Upper lobe of left lung (tissue), 6 donors: ENCODE data around the gene COX19. TPM values are rescaled to one million over a fixed set of nuclear protein-coding genes. Genes with fewer than 3 reads are reported as not detected.
A peak's percentile ranks its signal among the peaks of the same experiment; 100 is the strongest.

Experiments used
- ATAC-seq, 2 donors: fragments of 200-7000 bp; cut with Tn5 transposase; one replicate each; pipeline ENCODE4 v1.9.1; 2022; ENCODE audit warnings: mild to moderate bottlenecking in 2 of 2, moderate library complexity in 2 of 2; ENCODE audit not compliant: low FRiP score in 2 of 2
- DNase-seq, 2 donors: peaks; one replicate each; pipeline ENCODE4 v3.0.0-alpha.2; 2019 to 2020
- H3K27ac ChIP-seq, 4 donors: fragments of 200-600 bp; sonication (generic); one replicate each; pipeline ENCODE4 v1.5.1; 2016 to 2019
- H3K27me3 ChIP-seq, 4 donors: fragments of 200-600 bp; sonication (generic); one replicate each; pipeline ENCODE4 v1.5.1; 2017 to 2019
- H3K36me3 ChIP-seq, 4 donors: fragments of 200-600 bp; sonication (generic); one replicate each; pipeline ENCODE4 v1.5.1; 2016 to 2019
- H3K4me1 ChIP-seq, 4 donors: fragments of 200-600 bp; sonication (generic); one replicate each; pipeline ENCODE4 v1.5.1; 2018 to 2019
- H3K4me3 ChIP-seq, 4 donors: fragments of 200-600 bp; sonication (generic); one replicate each; pipeline ENCODE4 v1.5.1; 2017 to 2019; ENCODE audit warnings: mild to moderate bottlenecking in 2 of 4, moderate library complexity in 1 of 4
- H3K9me3 ChIP-seq, 4 donors: fragments of 200-600 bp; sonication (generic); one replicate each; pipeline ENCODE4 v1.5.1; 2018 to 2019
- CTCF ChIP-seq, 6 experiments: fragments of 450-650 bp in 4 of 6; fragments of 200-600 bp in 2 of 6; sonication (generic) in 2 of 6; IDR thresholded peaks; one replicate each; pipeline ENCODE4 v1.5.1; 2016 to 2019; ENCODE audit warnings: antibody characterized with exemption in 6 of 6
- EP300 ChIP-seq, 4 donors: sonication (generic); formaldehyde crosslinking; IDR thresholded peaks; one replicate each; pipeline ENCODE4 v1.5.1; 2017; ENCODE audit warnings: antibody characterized with exemption in 4 of 4, control low read depth in 2 of 4
- POLR2A ChIP-seq, 4 donors: fragments of 450-650 bp; IDR thresholded peaks; one replicate each; pipeline ENCODE4 v1.5.1; 2016 to 2017; ENCODE audit warnings: antibody characterized with exemption in 4 of 4, mild to moderate bottlenecking in 2 of 4
- POLR2AphosphoS5 ChIP-seq, 2 donors: sonication (generic); formaldehyde crosslinking; IDR thresholded peaks; one replicate each; pipeline ENCODE4 v1.5.1; 2017; ENCODE audit warnings: antibody characterized with exemption in 2 of 2
- WGBS, 2 donors: methylation state at CpG; one replicate each; pipeline ENCODE4 v1.1.5; 2017 to 2018; 5-methylcytosine and 5-hydroxymethylcytosine counted together
- total RNA-seq, 6 donors: library from RNA; depleted of rRNA in 4 of 6; stranded (reverse); fragments of >200 nt in 4 of 6; gene quantifications; one replicate each; pipeline versions ENCODE4 v1.1.0 to v1.2.1, GENCODE V29; 2016 to 2021
- donor health status: DM: no; HTN: no; CAD: no; lungs with moderate emphysema.
- donor health status: DM: no; HTN: yes; CAD: no; lungs with severe emphysema.

Gene COX19
- total RNA-seq, 6 donors from 2014 or later = 9.1 to 25.1 (median 11.5) TPM

GRCh38 chr7:999941-1000935 lies 24.9 kb upstream of the COX19 start:
- no peaks in the 10 kb centered on the region for H3K9me3 ChIP-seq
- H3K4me1 ChIP-seq = no peaks in the 10 kb centered on the region
- ATAC-seq (peak in 1 of 2 donors; percentile 9), DNase-seq (peak in 1 of 2 donors; percentile 61)
- TF ChIP-seq EP300 (IDR thresholded peaks at IDR 0.05) (no peak), POLR2AphosphoS5 (IDR thresholded peaks at IDR 0.05) (no peak), POLR2A (IDR thresholded peaks at IDR 0.05) (no peak), CTCF (IDR thresholded peaks at IDR 0.05) (no peak)
- H3K27me3 ChIP-seq = no peaks in the 10 kb centered on the region
- 88 to 90% methylated on average over 24 to 47 of the region's 52 CpGs for WGBS, 2 donors
- peaks cover 0 to 34% (median 20%) of the 10 kb centered on the region in 4 donors for H3K36me3 ChIP-seq
- H3K27ac ChIP-seq = no peak overlapping the region
- H3K4me3 ChIP-seq = no peak overlapping the region

GRCh38 chr7:999149-999879 lies 24.0 kb upstream of the COX19 start:
- no peak overlapping the region for H3K27ac ChIP-seq
- H3K4me1 ChIP-seq = no peaks in the 10 kb centered on the region
- DNase-seq = peak in 1 of 2 donors; percentile 78
- no peaks in the 10 kb centered on the region for H3K27me3 ChIP-seq
- H3K9me3 ChIP-seq = no peaks in the 10 kb centered on the region
- ATAC-seq = no peak
- WGBS, 2 donors = 89% methylated on average over 21 to 26 of the region's 28 CpGs
- H3K36me3 ChIP-seq = peaks cover 0 to 38% (median 20%) of the 10 kb centered on the region in 4 donors
- H3K4me3 ChIP-seq = no peak overlapping the region
- TF ChIP-seq POLR2AphosphoS5 (IDR thresholded peaks at IDR 0.05) (no peak), EP300 (IDR thresholded peaks at IDR 0.05) (no peak), POLR2A (IDR thresholded peaks at IDR 0.05) (no peak), CTCF (IDR thresholded peaks at IDR 0.05) (no peak)

DNA sequence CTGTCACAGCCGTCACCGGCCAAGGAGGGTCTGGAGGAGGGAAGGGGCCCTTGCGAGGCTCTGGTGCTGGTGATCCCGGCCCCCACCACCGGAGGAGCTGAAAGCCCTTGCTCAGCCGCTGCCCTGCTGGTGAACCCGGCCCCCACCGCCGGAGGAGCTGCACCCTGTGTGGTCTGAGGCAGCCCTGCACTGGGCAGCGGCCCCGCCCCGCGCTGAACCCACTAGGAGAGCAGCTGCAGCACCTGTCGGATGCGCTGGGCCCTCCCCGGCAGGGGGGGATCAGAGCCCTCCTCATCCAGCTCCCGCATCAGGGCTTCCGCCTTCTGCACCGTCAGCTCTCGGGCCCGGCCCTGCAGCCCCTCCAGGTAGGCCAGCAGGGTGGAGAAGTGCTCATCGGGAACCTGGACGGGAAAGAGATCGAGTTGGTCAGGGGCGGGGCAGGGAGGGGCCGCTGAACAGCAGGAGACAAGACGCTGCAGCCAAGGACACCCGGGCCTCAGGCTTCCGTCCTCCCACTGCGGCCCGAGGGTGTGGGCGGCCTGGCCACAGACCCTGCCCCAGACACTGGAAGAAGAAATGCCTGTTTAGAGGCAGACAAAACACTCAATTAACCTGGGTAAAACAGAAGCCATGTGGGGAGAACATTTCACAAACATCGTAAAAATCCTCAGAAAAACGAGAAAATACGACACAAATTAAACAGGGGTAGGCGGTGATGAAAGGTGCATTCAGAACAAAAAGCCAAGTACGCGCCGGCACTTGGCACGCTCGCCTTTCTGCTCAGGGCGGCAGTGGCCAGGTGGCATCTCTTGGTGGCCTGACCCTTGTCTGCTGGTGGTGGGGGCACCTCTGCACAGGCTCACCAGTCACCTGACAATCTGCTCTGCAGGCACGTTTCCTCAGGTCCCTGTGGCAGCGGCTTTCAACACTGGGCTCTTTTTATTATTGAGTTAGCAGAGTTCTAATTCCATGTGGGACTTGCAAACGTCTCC lies 22.4 kb upstream of the COX19 start:
- ATAC-seq = no peak
- DNase-seq = peak in 1 of 2 donors; percentile 83
- TF ChIP-seq CTCF (IDR thresholded peaks at IDR 0.05) (no peak), POLR2A (IDR thresholded peaks at IDR 0.05) (no peak), EP300 (IDR thresholded peaks at IDR 0.05) (no peak), POLR2AphosphoS5 (IDR thresholded peaks at IDR 0.05) (no peak)
- 89% methylated on average over 31 to 42 of the region's 45 CpGs for WGBS, 2 donors
- H3K27me3 ChIP-seq = no peaks in the 10 kb centered on the region
- H3K27ac ChIP-seq = no peak overlapping the region
- no peak overlapping the region for H3K4me3 ChIP-seq
- H3K9me3 ChIP-seq = no peaks in the 10 kb centered on the region
- H3K36me3 ChIP-seq = peaks cover 0 to 38% (median 17%) of the 10 kb centered on the region in 4 donors
- peaks cover 0 to 8% (median 7%) of the 10 kb centered on the region in 4 donors for H3K4me1 ChIP-seq
